ENCODE results near the gene GNRHR.
"Not testable (repeated sequence)": the region's sequence is repeated elsewhere in the genome, so short reads cannot be mapped to it uniquely, and the experiment has no call there.

Gene GNRHR, protein sequence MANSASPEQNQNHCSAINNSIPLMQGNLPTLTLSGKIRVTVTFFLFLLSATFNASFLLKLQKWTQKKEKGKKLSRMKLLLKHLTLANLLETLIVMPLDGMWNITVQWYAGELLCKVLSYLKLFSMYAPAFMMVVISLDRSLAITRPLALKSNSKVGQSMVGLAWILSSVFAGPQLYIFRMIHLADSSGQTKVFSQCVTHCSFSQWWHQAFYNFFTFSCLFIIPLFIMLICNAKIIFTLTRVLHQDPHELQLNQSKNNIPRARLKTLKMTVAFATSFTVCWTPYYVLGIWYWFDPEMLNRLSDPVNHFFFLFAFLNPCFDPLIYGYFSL

DNA sequence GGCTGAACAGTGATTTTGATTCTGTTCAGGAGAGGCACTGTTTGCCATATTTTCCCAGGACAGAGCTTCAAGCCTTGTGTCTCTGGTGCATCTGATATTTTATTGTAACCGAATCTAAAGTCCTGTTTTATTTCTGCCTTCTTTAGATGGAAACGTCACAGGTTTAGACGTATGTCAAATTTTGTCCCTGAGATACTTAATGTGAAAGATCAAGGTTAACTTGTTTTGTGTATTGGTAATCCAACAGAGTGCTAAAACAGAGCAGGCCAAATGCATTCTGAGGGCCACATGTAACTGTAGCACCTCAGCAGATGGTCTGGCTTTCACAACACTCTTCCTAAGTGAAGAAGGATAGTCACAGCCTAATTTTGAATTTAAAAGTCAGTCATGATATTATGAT is at the start of gene GNRHR:
Gene GNRHR (minus strand): TSS at position 101 of the 400 bp plus-strand sequence. CDS start 53 bp downstream, at position 48.
- DNase-seq (ENCODE audit: low read depth): no peak

DNA sequence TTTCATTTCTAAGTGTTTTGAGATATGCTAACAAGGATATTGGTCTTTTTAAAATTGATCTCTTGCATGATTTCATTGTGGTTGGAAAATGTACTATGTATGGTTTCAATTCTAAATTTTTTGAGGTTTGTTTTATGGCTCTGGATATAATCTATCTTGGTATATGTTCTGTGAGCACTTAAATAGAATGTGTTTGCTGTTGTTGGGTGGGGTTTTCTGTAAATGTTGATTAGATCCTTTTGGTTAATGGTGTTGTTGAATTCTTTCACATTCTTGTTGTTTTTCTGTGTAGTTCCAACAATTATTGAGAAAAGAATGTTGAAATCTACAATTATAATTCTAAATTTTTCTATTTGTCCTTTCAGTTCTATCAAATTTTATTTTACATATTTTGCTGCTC is 42.6 kb upstream of the GNRHR start:
- no peak for DNase-seq (ENCODE audit: low read depth)

DNA sequence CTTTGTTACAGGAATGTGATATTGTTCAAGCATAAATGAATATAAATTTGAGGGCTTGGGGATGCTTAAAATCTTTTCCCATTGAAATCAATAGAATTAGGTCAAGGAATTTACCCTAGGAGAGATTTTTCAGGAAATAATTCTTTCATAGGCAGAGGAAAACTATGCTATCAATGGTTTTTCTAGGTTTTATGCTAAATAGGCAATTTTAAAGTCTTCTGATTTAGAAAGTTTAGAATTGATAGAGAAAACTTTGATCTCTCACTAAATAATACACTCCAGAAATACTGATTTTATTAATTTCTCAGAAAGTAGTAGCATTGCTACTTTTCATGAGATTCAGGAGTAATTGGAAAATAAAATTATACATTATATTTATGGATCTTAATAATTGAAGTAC is 36.5 kb upstream of the GNRHR start:
- no peak for DNase-seq (ENCODE audit: low read depth)

DNA sequence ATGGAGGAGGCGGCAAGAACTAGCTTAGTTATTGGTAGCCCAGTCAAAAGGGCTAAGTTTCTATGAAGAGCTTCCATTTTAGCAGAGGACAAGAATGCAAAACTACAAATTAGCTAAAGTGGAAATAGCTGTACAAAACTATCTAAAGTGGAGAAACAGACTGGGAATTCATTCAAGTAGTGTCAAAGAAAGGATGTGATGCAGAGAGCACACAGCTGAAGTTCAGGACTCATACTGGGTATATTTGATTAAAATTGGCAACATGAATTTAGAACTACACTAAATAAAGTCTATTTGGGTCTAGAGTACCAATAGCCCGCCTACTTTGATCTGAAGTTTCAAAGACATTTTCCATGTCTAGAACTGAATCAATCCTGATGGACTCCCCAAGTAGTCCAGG is 33.1 kb upstream of the GNRHR start:
- DNase-seq (ENCODE audit: low read depth): no peak

DNA sequence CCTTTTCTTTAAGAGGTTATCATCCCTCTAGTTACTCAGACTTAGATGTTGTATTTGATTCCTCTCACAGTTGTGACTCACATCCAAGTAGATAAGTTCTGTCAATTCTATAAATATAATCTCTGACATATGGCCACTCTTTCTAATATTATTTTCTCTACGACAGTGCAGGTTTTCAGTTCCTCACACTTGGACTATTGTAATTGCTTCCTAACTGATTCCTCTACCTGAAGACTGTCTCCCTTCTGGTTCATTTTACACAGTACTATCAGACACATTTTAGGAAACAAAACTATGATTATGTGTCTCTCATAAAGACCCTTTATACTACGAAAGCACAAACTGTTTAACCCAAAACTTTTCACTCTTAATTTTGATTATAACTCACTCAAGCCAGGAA is 31.3 kb upstream of the GNRHR start:
- DNase-seq (ENCODE audit: low read depth): no peak

DNA sequence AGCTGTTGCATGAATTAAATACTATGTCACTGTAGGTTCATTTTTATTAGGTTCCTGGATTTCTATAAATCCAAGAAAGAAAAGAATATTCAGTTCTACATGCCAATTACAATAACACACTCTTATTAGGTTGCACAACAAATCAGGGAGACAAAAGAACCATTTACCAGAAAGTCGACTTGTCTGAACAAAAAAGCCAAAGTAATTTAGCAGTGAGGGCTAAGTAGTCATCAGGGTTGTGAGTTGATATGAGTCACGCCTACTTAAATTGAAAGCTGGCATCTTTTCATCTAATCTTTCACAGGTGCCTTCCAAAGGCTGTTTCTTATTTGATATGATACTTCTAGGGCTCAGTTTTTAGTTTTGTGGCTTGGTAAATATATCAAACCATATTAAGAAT is 25.4 kb upstream of the GNRHR start:
- DNase-seq (ENCODE audit: low read depth): no peak

DNA sequence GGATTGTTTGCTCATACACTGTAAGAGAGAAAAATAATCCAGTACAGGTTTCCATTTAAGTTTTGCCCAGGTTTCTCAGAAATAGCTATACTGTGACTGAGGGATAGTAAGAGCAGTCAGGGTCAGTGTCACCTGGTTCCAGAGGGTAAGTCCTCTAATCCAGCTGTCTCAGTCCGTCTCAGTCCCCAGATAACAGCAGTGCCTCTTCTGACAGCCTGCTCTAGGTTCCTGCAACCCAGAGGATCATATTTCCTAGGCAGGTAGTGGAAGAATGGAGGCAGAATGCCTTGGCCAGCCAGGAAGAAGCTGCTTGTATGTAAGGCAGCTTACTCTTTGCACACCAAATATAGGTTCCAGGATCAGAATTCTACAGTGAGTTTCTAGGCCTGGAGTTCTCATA is 22.6 kb upstream of the GNRHR start:
- no peak for DNase-seq (ENCODE audit: low read depth)

DNA sequence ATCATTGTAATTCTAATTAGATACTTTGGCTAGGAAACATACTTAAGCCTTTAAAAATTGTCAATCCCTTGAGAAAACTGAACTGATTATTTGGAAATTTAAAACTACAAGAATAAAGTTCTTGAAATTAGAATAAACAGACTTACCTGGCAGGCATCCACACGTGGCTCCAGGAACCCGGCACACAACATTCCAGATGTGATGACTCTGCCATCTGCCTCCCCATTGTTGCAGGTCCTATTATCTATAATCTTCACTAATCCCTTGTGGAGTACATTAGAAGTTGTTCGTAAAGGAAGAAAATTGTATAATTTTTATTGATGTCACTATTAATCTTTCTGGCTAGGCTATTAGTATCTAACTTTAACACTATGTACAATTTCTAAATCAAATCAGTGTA is 16.2 kb upstream of the GNRHR start:
- no peak for DNase-seq (ENCODE audit: low read depth)

DNA sequence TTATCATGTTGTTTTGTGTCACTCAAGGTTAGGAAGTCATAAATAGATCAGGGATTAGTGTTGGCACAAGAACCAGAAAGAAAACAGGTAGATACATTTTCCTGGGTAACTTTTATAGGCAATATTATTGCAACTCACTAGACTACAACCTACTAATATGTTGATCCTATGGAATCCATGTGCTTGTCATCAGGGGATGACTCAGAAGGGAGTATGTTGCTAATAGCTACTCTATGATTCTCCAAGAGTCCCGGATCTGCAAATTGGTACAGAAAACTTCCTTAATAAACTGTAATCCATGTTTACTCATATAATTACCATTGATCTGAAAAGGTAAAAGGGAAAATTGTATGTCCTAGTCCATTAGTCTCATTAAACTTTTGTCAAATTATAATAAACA is 11.7 kb upstream of the GNRHR start:
- DNase-seq (ENCODE audit: low read depth): no peak

DNA sequence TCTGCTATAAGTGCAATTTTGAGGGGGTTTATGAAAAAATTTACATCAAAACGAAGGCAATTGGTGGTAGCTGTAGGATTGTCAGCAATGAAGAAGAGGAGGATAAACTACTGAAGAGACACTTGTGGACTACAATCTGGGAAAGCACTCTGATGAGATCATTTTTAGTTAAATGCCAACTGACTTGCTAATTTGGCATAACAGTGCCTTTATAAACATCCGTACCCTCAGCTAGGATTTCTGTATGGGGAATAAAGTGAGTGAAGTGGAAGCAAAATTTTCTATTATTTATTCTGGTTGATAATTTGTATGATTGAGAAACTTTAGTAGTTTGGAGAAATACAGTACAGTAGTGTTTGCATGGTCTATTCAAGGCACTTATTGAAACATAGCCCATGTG is 11.2 kb upstream of the GNRHR start:
- DNase-seq (ENCODE audit: low read depth): no peak

DNA sequence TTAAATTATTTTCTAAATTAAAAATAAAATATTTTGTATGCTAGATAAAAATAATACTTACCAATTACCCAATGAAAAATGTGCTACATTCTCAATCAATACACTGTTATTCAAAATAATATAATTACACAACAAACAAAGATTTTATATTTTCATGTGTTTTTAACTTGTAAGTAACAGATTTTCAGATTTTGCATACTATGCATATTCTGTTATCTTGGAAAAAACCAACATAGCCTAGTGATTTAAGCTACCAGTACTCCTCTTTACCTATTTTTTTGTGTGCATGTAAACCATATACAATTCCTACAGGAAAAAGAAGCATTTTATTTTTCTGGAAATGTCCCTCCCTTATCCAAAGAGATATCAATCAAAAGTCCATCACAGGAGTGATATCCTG is 10.0 kb upstream of the GNRHR start:
- DNase-seq (ENCODE audit: low read depth): no peak

DNA sequence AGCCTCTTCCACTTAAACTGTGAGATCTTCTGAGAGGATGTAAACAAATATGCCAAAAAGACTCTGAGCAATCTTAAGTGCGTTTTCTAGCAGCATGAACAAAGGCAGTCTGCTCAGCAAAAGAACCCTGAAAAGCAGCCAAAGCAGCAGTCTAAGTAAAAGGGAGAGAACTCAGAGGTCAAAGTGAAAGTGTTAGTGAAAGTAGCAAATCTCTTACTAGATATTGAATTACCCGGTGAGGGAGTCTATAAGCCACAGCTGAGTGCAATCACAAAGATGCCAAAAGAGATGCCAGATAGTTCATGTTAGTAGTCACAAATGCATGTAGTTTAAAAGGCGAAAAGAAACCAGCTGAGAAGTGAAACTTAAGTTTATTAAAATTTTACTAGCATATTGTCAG is 7.9 kb upstream of the GNRHR start:
- DNase-seq (ENCODE audit: low read depth): no peak

DNA sequence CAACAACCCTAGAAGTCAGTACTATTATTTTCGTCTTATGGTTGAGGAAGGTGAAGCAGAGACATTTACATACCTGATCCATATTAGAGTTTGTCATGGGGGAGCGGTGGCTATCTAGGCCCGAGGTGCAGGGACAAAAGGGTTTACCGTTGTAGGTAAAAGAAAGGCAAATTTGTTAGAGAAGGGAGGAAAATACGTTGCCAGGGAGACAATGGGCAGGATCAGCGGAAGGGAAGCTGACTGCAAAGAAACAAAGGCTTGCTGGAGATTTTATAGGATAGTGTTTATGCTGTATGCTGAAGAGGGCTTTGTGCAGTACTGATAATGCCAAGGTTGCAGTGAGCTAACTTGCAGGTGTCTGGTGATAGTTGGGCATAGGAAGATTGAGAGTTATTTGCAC is 2.8 kb upstream of the GNRHR start:
- DNase-seq (ENCODE audit: low read depth): not testable (repeated sequence)

DNA sequence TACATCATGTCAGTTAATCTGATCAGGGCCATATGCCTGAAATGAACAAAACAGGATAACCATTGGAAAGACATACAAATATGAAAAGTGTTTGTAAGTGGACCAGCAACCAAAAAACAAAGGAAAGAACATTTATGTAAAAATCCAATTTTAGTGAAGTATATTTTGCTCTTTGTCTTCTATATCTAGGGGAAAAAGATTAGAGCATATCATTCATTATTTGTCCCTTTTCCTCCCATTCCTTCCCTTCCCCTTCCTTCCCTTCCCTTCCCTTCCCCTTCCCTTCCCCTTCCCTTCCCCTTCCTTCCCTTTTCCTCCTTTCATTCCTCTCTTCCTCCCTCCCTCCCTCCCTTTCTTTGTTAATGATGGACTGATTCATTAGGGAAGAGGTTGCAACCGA is 1.8 kb upstream of the GNRHR start:
- no peak for DNase-seq (ENCODE audit: low read depth)

DNA sequence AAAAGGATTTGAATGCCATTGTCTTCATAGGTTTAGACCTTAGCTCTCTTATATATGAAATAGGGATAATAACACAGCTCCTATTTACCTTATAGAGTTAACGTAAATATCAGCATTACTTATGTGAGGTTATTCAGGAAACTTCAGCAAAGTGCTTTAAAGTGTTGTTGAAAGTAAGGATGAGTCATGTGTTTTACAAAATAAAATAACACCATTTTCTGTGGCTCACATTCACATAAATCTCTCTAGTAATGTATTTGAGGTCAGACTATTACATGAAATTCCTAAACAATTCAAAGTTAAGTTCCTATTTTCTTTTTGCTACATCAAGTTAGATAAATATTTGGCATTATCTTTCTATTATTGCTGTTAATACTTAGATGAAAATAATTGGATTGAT is 2.9 kb downstream of the GNRHR start:
- no peak for DNase-seq (ENCODE audit: low read depth)

DNA sequence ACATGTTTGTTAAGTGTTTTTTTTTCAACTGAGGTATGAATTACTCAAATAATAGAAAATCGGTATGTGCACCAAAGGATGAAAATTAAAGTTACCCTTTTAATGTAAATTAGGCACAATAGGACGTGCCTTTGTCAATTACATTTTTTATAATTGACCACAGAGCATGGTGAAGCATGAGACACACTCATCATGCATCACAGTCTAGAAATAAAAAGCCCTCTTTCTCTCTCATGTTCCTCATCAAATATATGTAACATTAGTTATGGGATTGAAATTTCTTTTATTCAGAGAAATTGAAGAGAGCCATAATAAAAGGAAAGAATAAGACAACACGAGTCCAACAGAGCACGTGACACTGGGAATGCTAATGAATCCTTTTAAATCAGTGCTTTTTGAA is 3.5 kb downstream of the GNRHR start:
- DNase-seq (ENCODE audit: low read depth): no peak

DNA sequence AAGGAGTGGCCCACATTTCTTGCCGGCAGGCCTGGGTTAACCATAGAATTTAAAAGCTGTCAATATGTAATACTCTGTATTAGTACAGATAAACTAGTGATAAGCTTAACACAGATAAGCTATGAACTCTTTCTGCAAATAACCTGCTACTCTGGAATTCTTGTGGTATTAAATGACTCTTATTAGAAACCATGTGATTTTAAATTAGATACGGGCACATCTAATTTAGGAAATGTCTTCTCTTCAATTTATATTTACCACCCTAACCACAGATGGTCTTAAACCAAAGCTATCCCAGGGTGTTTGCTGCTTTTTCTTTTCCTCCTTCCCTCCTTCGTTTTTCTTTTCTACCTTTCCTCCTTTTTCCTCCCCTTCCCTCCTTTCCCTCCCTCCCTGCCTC is 4.9 kb downstream of the GNRHR start:
- DNase-seq (ENCODE audit: low read depth): no peak

DNA sequence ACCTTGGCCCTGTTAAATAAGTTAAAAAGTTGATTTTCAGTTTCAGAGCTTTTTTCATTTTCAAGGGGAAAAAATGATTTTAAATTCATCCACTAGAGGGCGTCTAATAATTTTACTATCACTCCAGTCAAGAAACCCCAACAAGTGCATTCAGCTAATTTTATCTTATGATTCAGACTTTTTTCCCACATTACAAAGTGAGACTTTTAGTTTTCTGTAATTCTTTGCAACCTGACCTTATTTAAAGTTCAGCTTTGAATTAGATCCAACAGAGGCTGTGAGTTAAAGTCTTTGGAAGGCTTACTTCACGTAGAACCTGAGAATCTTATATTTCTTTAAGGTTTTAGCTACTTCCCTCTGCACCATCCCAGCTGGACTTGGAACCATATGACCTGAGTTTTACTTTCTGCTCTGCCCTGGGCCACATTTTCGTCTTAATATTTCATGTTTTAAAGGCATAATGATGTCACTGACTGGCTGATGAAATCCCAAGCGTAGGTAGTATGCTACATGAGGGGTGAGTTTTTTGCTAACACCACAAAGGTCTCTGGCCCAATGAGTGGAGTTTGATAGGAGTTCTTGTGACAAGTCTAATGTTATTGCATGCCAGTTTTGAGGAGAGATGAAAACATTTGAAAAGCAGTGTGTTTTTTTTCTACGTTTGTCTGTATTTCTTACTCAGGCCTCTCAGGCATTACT is 7.2 kb downstream of the GNRHR start:
- no peak for DNase-seq (ENCODE audit: low read depth)

DNA sequence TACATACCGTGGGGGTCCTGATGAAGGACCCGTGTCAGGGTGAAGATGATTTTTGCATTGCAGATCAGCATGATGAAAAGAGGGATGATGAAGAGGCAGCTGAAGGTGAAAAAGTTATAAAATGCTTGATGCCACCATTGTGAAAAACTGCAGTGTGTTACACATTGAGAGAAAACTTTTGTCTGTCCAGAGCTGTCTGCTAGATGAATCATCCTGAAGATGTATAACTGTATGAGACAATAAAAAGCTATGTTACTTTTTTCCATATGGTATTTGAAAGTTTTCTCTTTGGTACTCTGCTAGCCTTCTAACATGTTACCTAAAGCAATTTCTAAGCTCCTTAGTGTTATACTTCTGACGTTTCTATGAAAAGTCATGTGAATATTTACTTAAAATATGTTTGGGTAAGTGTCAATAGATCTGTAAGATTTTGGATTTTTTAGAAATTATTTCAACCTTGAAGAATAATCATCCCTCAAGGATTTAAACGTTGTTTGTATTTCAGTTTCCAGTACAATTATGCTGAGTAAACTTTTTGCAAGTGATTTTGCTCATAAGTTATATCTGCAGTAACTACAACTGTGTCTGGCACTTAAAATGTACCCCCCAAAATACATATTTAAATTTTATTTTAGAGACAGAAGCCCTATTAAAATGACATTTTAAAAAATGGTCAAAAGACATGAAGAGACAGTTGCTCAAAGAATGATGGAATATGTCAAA is 9.5 kb downstream of the GNRHR start:
- no peak for DNase-seq (ENCODE audit: low read depth)

DNA sequence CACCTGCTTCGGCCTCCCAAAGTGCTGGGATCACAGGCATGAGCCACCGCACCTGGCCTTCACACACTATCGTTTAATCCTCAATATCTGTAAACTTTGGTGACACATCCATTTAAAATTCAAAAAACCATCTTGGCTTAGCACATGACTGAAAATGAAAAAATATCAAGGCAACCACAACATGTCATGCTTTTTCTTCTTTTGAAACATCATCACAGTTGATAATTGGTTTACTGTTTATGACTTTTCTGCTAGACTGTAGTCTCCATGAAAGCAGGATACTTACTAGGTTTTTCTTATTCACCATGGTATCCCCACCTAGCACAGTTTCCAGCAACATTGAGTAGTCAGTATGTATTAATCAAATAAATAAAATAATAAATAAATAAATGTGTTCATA is 11.0 kb downstream of the GNRHR start:
- DNase-seq (ENCODE audit: low read depth): no peak

DNA sequence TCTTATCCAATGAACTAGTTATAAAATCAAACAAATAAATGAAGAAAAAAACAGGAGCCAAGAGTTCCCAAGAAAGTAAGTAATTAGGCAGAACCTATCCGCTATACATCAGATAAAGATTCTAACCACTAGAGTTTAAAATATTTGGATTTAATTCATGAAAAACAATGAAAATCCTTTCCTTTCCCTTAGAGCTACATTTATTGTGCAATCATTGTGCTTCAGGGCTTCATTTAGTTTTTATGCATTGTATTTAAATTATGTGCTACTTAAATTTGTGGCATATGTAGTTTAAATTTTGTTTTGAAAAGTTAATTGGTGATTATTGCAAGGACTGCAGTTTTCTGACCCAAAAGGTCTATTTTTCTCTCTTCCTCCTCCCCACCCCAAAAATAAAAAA is 17.9 kb downstream of the GNRHR start:
- no peak for DNase-seq (ENCODE audit: low read depth)

DNA sequence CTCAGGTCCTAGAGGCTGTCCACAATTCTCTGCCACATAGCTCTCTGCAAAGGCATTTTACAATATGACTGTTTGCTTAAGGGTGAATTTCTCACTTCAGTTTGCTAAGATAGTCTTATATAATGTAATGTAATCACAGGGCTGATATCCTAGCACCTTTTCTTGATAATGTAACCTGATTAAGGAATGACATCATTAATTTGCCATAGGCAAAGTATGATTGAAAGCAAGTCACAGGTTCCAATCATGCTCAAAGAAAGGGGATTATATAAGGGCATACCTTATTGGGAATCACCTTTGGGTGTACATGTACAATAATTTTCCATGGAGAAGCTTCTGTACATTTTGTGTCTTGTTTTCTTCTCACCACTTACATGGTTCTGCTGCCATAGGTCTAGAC is 18.9 kb downstream of the GNRHR start:
- DNase-seq (ENCODE audit: low read depth): no peak

DNA sequence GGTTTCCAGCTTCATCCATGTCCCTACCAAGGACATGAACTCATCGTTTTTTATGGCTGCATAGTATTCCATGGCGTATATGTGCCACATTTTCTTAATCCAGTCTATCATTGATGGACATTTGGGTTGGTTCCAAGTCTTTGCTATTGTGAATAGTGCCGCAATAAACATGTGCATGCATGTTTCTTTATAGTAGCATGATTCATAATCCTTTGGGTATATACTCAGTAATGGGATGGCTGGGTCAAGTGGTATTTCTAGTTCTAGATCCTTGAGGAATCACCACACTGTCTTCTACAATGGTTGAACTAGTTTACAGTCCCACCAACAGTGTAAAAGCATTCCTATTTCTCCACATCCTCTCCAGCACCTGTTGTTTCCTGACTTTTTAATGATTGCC is 23.7 kb downstream of the GNRHR start:
- not testable (repeated sequence) for DNase-seq (ENCODE audit: low read depth)

Data from stimulated activated CD8-positive, alpha-beta memory T cell treated with anti-CD3 and anti-CD28 coated beads, Interleukin-4, amount 100 ng/mL, for 24 hours (primary cell).